Neutrophil (primary cell): ENCODE results near the gene ETFRF1.
A peak's percentile ranks its signal among the peaks of the same experiment; 100 is the strongest.

Source experiments
- H3K27ac ChIP-seq: fragments of 200-600 bp; sonication (generic); 2 replicates; pipeline ENCODE4 v1.5.1; 2016; ENCODE audit warnings: mild to moderate bottlenecking, moderate library complexity
- H3K27me3 ChIP-seq: fragments of 200-600 bp; sonication (generic); 2 replicates; pipeline ENCODE4 v1.6.0; 2016; ENCODE audit warnings: mild to moderate bottlenecking
- H3K36me3 ChIP-seq: fragments of 200-600 bp; sonication (generic); 2 replicates; pipeline ENCODE4 v1.5.1; 2017
- H3K4me1 ChIP-seq, 2 experiments: fragments of 200-600 bp in 1 of 2; sonication (generic) in 1 of 2; 1 replicate in 1 of 2; 2 replicates in 1 of 2; pipeline versions ENCODE4 v1.5.1 to v1.6.1; 2013 to 2016; ENCODE audit warnings: low read depth in 1 of 2, low read length in 1 of 2, mild to moderate bottlenecking in 1 of 2, moderate library complexity in 1 of 2; ENCODE audit not compliant: control insufficient read depth in 1 of 2, insufficient read depth in 1 of 2
- H3K4me3 ChIP-seq, 2 experiments: fragments of 200-600 bp in 1 of 2; sonication (generic) in 1 of 2; 1 replicate in 1 of 2; 2 replicates in 1 of 2; pipeline ENCODE4 v1.5.1; 2013 to 2016; ENCODE audit warnings: low read depth in 1 of 2, low read length in 1 of 2, mild to moderate bottlenecking in 1 of 2, moderate library complexity in 1 of 2
- H3K9me3 ChIP-seq: fragments of 200-600 bp; sonication (generic); 2 replicates; pipeline ENCODE4 v1.5.1; 2016
- CTCF ChIP-seq: fragments of 200-600 bp; sonication (generic); IDR thresholded peaks from 2 replicates; pipeline ENCODE4 v1.5.1; 2016; ENCODE audit warnings: antibody characterized with exemption

ETFRF1 gene

DNA sequence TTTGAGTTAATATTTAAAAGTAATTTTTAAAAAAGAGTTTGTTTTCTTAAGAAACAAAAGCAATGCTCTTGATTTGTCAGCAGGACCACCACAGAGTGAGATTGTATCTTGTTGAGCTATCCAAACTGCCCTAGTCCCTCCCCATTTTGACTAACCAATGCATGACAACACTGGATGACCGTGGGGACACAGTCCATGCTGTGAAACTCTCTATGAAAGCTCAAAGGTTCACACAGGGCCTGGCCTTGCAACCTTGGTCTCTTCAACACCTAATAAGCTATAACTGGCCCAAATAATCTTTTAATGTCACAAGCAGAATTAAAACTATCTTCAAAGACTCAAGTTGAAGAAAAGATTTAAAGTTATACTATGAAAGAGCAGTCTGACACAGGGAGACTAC lies 13.5 kb downstream of the ETFRF1 start:
- Histone ChIP-seq H3K4me1 (no peaks in the 10 kb centered on the region), H3K9me3 (no peaks in the 10 kb centered on the region), H3K36me3 (peaks cover 52% of the 10 kb centered on the region), H3K27me3 (no peaks in the 10 kb centered on the region), H3K27ac (no peak overlapping the region), H3K4me3 (no peak overlapping the region)
- no peak for TF ChIP-seq CTCF

GRCh38 chr12:25213338-25213737 lies 18.3 kb downstream of the ETFRF1 start:
- no peak overlapping the region for H3K27ac ChIP-seq
- no peak overlapping the region for H3K4me3 ChIP-seq
- H3K4me1 ChIP-seq = no peaks in the 10 kb centered on the region
- H3K27me3 ChIP-seq = no peaks in the 10 kb centered on the region
- H3K9me3 ChIP-seq = no peaks in the 10 kb centered on the region
- peaks cover 34% of the 10 kb centered on the region for H3K36me3 ChIP-seq
- no peak for TF ChIP-seq CTCF

GRCh38 chr12:25236190-25236589 lies 41.2 kb downstream of the ETFRF1 start:
- Histone ChIP-seq H3K4me1 (no peaks in the 10 kb centered on the region), H3K36me3 (peaks cover 43% of the 10 kb centered on the region), H3K27me3 (no peaks in the 10 kb centered on the region), H3K4me3 (no peak overlapping the region), H3K27ac (no peak overlapping the region), H3K9me3 (no peaks in the 10 kb centered on the region)
- TF ChIP-seq CTCF = no peak

DNA sequence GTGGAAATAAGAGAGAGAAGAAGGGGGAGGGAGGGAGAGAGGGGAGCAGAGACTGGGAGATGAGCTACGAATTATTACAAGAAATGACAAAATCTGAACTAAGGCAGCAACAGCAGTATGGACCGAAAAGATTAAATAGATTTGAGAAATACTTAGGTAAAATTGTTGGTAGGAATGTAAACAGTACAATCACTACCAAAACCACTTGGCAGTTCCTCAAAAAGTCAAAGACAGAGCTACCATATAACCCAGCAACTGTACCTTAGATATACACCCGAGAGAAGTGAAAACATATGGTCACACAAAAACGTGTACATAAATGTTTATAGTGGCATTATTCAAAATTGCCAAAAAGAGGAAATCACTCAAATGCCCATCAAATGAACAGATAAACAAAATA lies 41.6 kb downstream of the ETFRF1 start:
- Histone ChIP-seq H3K4me3 (no peak overlapping the region), H3K27me3 (no peaks in the 10 kb centered on the region), H3K36me3 (peaks cover 43% of the 10 kb centered on the region), H3K27ac (no peak overlapping the region), H3K9me3 (no peaks in the 10 kb centered on the region), H3K4me1 (no peaks in the 10 kb centered on the region)
- TF ChIP-seq CTCF = no peak

DNA sequence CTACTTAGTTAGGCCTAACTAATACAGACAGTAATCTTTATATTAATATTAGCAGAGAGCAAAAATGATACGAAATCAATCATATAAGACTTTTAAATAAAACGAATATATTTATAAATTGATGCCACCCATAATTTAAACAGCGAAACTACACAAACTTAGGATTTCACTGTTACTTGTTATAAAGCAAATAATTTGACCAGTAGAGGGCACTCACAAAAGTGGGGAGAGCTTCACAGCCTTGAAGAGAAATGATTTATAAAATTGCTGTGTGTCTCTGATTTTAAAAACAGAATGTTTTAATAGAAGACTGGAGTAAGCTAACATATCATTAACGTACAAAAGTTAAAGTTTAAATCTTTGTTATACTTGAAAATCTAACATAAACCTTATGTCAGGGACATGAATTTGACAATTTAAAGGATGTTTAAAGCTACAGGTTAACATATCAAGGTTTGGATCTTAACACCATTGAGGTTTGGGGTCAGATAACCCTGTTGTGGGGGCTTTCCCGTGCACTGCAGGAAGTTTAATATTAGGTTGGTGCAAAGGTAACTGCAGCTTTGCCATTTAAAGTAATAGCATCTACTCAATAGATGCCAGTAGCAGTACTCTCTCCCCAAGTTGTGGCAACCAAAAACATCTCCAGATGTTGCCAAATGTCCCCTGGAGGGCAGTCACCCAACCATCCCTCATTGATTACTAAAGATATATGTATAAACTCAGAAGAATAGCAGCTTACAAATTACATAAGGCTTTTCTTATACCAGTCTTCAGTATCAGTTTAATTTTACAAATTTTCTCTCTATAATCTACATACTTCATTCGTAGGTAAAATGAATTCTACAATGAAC lies 46.4 kb downstream of the ETFRF1 start:
- peak; percentile 42 for TF ChIP-seq CTCF
- Histone ChIP-seq H3K9me3 (no peaks in the 10 kb centered on the region), H3K4me1 (no peaks in the 10 kb centered on the region), H3K4me3 (no peak overlapping the region), H3K27me3 (no peaks in the 10 kb centered on the region), H3K36me3 (peaks cover 48% of the 10 kb centered on the region), H3K27ac (no peak overlapping the region)
